AG20443 (cell line): ENCODE measurements around the gene CTH.
"Not testable (repeated sequence)": the region's sequence is repeated elsewhere in the genome, so short reads cannot be mapped to it uniquely, and the experiment has no call there.

Source experiments
- DNase-seq: peaks from one replicate; pipeline ENCODE4 v3.0.0; 2012; ENCODE audit warnings: low spot score, mixed read lengths

The CTH gene

GRCh38 chr1:70455291-70455690, 44.2 kb downstream of the CTH start:
- no peak for DNase-seq

- no peak for DNase-seq
Measured at GRCh38 chr1:70458131-70458530, 47.1 kb downstream of the CTH start.

- peak; percentile 34 for DNase-seq
Measured at GRCh38 chr1:70459496-70460225, 48.6 kb downstream of the CTH start.

GRCh38 chr1:70460740-70461713, 50.0 kb downstream of the CTH start:
- DNase-seq, result not testable (repeated sequence)

- DNase-seq, result no peak
Measured at GRCh38 chr1:70462611-70463010, 51.5 kb downstream of the CTH start.

DNA sequence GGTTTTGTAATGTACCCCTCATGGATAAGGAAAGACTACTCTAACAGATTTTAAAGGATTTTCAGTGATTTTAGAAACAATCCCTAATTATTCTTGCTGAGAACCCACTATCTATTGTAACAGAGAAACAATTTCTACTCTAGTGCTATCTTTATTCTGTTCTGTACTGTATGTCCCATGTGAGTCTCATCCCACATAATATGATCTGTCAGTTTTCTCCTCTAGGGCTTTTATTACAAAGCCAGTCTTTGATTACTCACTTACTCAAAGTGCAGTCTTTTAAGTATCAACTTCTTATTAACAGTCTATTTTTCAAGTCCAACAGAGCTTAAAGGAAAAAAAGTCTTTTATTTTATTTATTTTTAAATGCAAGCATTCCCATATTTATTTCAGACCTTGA, 54.8 kb downstream of the CTH start:
- DNase-seq, result no peak

DNA sequence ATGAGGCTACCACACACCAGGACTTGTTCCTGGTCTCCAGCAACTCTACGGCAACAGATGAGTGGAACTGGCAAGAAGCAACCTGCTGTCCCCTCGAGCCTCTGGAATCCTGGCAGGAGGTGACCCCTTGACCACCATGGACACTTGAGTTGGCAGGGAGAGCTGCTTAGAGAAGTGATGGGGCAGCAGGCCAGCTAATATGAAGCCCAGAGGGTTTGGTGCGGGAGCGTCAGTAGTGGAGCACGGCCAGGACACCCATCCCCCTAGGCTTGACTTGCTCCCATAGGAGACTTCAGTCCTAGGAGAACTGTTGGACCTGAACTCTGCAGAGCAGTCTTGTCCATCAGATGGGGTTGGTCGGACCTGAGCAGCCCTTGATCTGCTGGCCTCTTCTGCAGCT, 56.5 kb downstream of the CTH start:
- DNase-seq, result no peak

GRCh38 chr1:70468180-70468579, 57.1 kb downstream of the CTH start:
- no peak for DNase-seq

- not testable (repeated sequence) for DNase-seq
Measured at GRCh38 chr1:70469184-70469583, 58.1 kb downstream of the CTH start.

DNA sequence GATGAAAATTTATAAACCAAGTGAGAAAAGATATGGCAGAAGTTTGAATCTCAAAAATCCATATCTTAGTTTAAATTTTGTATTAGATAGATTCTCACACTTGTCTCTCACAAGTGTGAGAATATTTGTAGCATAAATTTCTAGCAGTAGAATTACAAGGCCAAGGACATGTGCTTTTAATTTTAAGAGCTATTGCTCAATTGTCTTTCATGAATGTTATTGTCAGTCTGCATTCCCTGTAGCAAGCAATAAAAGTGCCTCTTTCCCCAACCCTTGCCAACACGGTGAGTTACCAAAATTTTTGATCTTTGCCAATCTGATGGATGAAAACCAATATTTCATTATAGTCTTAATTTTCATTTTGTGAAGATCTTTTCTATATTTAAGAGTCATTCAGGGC, 64.0 kb downstream of the CTH start:
- DNase-seq, result peak; percentile 44

DNA sequence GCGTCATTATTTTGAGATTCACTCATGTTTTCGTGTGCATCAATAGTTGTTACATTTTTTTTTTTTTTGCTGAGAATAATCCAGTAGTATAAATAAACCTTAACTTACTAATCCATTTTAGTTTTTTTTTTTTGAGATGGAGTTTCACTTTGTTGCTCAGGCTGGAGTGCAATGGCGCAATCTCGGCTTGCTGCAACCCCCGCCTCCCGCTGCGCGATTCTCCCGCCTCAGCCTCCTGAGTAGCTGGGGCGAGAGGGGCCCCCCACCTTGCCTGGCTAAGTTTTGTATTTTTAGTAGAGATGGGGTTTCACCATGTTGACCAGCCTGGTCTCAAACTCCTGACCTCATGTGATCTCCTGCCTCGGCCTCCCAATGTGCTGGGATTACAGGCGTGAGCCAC, 66.0 kb downstream of the CTH start:
- DNase-seq, result no peak

DNA sequence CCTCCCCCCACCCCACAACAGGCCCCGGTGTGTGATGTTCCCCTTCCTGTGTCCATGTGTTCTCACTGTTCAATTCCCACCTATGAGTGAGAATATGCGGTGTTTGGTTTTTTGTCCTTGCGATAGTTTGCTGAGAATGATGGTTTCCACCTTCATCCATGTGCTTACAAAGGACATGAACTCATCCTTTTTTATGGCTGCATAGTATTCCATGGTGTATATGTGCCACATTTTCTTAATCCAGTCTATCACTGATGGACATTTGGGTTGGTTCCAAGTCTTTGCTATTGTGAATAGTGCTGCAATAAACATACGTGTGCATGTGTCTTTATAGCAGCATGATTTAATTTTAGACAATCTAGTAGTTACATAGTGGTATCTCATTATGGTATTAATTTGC, 66.8 kb downstream of the CTH start:
- DNase-seq, result not testable (repeated sequence)

DNA sequence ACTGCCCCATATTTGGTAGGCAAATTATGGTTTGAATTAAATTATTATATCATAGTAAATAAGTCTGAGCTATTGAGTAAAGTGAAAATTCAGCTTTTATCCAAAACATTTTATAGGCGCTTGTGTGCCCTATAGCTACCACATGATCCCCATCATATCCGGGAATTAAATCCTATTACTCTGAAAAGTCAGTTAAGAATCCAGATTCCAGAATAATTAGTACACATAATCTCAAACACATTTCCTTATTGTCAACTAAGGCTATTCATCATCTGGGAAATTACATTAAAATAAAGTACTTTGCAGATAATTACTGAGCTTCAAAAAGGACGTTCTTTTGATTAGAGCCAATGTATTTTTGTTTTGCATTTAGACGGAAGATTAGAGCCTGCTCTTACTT, 72.3 kb downstream of the CTH start:
- DNase-seq, result no peak

DNA sequence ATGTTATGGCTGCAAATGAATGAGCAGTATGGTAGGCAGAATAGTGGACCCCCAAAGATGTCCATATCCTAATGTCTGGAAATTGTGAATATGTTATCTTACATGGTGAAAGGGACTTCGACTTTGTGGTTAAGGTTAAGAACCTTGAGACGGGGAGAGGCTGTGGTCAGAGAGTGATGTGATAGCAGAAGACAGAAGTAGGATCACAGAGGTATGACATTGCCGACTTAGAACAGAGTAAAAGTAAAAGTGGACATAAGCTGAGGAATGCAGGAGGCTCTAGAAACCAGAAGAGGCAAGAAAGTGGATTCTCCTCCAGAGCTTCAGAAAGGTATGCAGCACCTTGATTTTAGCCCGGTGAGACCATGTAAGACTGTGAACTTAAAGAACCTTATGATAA, 74.6 kb downstream of the CTH start:
- DNase-seq, result no peak

DNA sequence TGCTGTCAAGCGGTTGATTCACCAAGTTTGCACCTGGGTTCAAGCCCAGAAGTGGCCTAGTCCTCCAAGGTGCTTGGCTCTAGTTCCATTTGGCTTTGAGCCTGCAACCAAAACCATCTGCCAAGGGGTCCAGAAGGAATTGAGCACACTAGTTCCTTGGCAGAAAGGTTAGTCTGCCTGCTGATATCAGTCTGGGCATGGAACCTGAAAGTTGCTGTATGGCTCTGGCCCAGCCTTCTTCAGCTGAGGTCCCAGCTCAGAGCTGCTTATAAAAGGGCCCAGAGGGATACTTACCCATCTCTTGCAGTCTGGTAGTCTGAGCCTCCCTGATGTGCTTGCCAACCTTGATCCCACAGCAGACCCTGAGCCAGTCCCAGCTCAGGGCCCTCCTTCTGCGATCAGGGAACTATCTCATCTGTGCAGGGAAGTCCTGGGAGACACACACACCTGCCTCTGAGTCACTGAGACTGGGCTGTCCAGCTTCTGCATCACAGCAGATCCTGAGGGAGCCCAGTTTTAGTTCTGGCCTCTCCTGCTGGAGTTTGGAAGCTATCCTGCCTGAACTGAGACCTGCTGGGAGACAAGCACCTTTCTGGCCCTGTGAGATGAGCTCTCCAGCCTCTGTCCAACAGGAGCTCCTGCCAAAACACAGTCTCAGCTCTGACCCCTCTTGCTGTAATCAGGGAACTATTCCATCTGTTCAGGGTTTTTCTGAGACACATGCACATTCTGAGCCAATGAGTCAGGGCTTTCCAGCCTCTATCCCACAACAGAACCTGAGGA, 75.8 kb downstream of the CTH start:
- peak; percentile 91 for DNase-seq

DNA sequence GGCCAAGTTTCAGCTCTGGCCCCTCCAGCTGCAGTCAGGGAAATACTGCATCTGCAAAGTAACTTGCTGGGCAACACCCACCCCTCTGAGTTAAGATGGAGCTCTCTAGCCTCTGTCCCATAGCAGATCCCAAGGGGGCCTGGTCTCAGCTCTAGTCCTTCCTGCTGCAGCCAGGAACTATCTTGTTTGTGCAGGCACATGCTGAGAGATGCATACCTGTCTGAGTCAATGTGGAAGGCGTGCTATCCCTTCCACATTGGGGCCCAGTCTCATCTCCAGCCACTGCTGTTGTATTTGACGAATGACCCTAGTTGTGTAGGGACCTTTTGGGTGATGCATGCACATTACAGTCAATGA, 76.4 kb downstream of the CTH start:
- DNase-seq, result no peak

GRCh38 chr1:70487910-70488665, 77.0 kb downstream of the CTH start:
- DNase-seq, result peak; percentile 12
